Stimulated activated CD4-positive, alpha-beta T cell treated with anti-CD3 and anti-CD28 coated beads, Interleukin-12 subunit alpha, Interleukin-12 subunit beta, amount 100 ng/mL, for 4 hours (primary cell): ENCODE data around the gene SWSAP1.
"Not testable (repeated sequence)": the region's sequence is repeated elsewhere in the genome, so short reads cannot be mapped to it uniquely, and the experiment has no call there.

Experiments
- DNase-seq: peaks from one replicate; pipeline ENCODE4 v3.0.0-alpha.2; 2020

Gene SWSAP1

DNA sequence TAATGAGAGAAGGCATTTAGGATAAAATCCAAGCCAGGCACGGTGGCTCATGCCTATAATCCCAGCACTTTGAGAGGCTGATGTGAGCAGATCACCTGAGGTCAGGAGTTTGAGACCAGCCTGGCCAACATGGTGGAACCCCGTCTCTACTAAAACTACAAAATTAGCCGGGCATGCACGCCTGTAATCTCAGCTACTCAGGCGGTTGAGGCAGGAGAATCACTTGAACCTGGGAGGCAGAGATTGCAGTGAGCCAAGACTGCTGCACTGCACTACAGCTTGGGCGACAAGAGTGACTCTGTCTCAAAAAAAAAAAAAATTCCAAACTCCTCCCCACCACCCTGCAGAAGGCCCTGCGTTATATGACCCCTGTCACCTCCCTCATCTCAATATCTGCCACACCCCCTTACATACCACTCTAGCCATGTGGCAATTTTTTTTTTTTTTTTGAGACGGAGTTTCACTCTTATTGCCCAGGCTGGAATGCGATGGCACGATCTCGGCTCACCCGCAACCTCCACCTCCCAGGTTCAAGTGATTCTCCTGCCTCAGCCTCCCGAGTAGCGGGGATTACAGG, 4.9 kb downstream of the SWSAP1 start:
- DNase-seq = not testable (repeated sequence)

DNA sequence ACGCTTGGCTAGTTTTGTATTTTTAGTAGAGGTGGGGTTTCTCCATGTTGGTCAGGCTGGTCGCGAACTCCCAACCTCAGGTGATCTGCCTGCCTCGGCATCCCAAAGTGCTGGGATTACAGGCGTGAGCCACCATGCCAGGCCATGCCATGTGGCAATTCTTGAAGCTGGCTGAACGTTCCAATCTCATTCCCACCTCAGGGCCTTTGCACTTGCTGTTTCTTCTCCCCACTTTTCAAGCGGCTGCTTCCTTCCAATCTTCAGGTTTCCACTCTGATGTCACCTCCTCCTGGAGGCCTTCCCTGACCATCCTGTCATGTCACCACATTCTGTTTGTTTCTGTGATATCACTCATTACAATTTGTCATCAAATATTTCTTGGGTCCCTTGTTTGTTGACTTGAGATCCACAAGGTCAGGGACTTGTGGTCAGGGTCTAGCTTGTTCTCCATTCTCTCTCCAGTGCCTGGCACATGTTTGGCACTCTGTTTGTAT, 5.4 kb downstream of the SWSAP1 start:
- no peak for DNase-seq

- DNase-seq = peak; percentile 90
Measured at GRCh38 chr19:11380653-11381537, 6.4 kb downstream of the SWSAP1 start.

GRCh38 chr19:11382898-11383705, 8.6 kb downstream of the SWSAP1 start:
- peak; percentile 39 for DNase-seq

- DNase-seq = no peak
Measured at GRCh38 chr19:11383706-11384048, 9.2 kb downstream of the SWSAP1 start.

DNA sequence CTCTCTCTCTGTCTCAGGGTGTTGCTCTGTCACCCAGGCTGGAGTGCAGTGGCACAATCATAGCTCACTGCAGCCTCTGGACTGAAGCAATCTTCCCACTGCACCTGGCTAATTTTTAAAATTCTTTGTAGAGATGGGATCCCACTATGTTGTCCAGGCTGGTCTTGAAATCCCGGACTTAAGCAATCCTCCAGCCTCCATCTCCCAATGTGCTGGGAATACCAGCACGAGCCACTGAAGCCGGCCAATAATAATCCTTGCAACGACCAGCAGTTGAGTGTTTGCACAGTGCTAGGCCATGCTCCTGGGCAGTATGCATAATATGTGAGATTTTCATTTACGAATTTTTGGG, 10.3 kb downstream of the SWSAP1 start:
- DNase-seq = no peak

- DNase-seq = no peak
Measured at GRCh38 chr19:11387162-11388034, 12.9 kb downstream of the SWSAP1 start.

DNA sequence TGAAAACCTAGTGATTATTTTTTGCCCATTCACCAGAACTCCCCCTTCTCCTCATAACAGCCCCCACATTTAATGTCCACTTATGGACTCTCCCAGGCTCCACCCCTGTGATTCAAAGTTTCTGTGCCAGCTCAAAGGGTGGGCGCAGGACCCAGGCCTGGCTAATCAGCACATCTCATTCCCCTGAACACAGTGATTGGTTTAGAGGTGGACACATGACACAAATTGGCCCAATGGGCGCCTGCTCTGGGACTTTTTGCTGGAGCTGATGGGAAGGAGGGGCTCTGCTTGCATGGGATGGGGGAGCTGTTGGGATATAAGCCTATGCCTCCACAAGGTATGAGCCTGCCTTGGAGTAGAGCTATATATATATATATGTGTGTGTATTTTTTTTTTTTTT, 15.9 kb downstream of the SWSAP1 start:
- no peak for DNase-seq

GRCh38 chr19:11390933-11391680, 16.6 kb downstream of the SWSAP1 start:
- no peak for DNase-seq

DNA sequence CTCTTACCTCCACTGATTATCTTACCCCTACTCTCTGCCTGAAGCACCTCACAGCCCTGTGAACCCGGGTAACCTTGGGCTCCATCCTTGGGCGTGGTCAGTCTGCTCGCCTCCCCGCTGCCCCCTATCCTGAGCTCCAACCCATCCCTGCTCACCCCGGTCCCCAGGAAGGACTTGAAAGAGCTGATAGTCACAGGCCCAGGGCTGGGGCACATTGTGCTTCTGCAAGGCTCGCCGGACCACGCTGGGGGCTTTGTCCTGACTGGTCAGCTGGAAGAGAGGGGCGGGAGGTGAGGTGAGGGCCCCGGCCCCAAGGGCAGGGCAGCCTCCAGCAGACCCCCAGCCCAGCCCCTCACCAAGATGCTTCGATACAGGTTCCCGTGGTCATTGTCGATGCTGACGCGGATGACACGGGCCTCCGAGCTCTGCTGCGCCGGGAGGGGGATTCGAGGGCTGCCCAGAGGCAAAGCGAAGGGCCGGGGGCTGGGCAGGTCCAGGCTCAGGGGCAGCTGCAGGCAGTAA, 22.7 kb downstream of the SWSAP1 start:
- DNase-seq = no peak

- no peak for DNase-seq
Measured at GRCh38 chr19:11399667-11400066, 25.2 kb downstream of the SWSAP1 start.

DNA sequence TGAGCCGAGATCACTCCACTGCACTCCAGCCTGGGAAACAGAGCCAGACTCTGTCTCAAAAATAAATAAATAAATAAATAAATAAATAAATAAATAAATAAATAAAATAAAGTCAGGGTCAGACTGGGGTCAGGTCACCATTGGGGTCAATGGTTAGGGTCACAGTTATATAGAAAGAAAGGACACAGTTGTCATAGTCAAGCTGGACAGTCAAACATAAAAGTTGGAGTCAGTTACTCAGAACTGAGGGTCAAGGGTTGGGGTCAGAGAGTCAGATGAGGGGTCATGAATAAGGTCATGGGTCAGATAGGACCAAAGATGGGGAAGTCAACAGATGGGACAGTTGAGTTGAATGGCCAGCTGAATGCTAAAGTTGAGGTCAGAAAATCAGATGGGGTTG, 26.3 kb downstream of the SWSAP1 start:
- no peak for DNase-seq

- DNase-seq = no peak
Measured at GRCh38 chr19:11401808-11402543, 27.5 kb downstream of the SWSAP1 start.

GRCh38 chr19:11404588-11405222, 30.2 kb downstream of the SWSAP1 start:
- no peak for DNase-seq

DNA sequence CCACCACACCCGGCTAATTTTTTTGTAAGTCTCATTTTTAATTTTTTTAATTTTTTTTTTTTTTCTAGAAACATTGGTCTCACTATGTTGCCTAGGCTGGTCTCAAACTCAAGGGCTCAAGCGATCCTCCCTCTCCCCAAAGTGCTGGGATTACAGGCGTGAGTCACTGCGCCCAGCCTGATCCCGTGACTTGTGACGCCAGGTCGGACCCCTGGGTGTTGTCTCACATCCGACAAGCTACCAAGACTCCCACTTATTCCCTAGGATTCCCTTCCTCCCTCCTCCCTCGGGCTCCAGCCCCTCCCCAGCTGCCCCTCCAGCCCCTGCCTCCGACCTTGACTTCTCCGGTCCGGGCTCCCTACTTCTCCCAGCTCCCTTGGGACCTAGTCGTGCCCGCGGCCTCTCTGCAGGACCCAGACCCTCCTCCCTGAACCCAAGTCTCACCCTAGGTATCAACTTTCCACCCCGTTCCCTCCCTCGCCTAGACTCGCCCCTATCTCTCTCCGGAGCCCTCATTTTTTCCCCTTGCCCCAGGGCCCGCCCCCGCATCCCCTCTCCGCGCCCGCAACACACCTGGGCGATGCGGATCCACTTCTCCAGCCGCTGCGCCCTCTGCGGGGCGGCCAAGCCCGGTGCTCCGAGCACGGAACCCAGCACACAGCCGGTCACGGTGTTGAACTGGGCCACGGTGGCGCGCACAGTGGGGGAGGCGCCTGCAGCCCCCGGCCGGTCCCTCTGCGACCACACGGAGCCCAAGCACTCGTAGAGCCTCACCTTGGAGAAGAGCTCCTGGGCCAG, 31.6 kb downstream of the SWSAP1 start:
- no peak for DNase-seq

GRCh38 chr19:11406703-11407236, 32.3 kb downstream of the SWSAP1 start:
- DNase-seq = not testable (repeated sequence)

GRCh38 chr19:11408591-11408990, 34.1 kb downstream of the SWSAP1 start:
- no peak for DNase-seq

- DNase-seq = no peak
Measured at GRCh38 chr19:11410682-11411081, 36.2 kb downstream of the SWSAP1 start.

DNA sequence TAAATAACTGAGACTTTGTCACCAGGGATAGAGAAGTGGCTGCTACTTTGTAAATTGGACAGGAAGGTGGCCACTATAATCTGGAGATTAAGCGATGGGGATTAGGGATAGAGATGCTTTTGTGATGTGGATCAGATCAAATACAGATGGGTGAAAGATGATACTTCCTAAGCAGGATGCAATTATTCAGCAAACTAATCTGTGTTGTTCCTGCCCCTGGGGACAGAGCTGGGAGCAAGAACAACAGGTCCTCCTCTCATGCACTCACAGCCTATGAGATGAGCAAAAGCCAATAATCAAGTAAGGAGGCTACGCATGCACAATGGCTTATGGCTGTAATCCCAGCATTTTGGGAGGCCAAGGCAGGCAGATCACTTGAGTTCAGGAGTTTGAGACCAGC, 40.1 kb downstream of the SWSAP1 start:
- DNase-seq = no peak
